HG03354 (cell line): ENCODE results near the gene LRRC43.
"Not testable (repeated sequence)": the region's sequence is repeated elsewhere in the genome, so short reads cannot be mapped to it uniquely, and the experiment has no call there.

ENCODE experiments used
- ATAC-seq: cut with Tn5 transposase; IDR thresholded peaks from one replicate; pipeline ENCODE4 v1.9.1; 2021; ENCODE audit warnings: mild to moderate bottlenecking; ENCODE audit not compliant: unreplicated experiment, poor library complexity, severe bottlenecking

The LRRC43 gene

GRCh38 chr12:122155705-122156104 lies 27.2 kb upstream of the LRRC43 start:
- no peak for ATAC-seq

DNA sequence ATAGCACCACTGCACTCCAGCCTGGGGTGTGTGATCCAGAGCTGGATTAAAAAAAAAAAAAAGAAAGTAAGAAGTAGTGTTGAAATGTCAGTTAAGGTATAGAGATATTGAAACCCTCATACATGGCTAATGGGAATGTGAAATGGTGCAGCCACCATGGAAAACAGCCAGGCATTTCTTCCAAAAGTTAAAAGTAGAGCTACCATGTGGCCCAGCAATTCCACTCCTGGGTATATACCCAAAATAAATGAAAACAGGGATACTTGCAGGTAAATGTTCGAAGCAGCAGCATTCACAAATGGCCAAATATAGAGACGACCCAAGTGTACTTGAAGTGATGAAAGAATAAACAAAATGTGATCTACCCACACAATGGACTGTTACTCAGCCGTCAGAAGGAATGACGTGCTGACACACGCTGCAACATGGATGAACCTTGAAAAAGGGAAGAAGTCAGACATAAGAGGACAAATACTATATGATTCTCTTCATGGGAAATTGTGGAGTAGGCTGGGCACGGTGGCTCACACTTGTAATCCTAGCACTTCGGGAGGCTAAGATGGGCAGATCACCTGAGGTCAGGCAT lies 24.1 kb upstream of the LRRC43 start:
- no peak for ATAC-seq

DNA sequence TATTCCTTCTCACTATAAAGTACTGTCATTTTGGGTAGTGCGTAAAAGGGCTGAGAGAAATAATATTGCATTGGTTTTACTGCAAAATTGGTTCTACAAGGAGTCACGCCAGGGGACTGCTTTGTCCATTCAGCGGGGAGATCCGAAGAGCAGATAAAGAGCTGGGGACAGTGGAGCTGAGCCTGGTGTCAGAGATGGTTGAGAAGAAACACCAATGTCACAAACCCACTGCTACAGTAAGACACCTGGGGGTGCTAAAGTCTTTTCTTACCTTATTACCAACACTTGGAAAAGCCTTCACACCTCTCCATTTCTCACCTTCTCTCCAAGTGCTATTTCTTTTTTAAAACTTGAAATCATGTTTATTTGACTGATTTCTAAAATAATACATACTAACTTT lies 23.0 kb upstream of the LRRC43 start:
- no peak for ATAC-seq

- no peak for ATAC-seq
Observed at GRCh38 chr12:122160761-122161160, 22.2 kb upstream of the LRRC43 start.

- ATAC-seq: no peak
Observed at GRCh38 chr12:122161682-122162081, 21.2 kb upstream of the LRRC43 start.

- ATAC-seq: no peak
Observed at GRCh38 chr12:122162976-122163375, 19.9 kb upstream of the LRRC43 start.

DNA sequence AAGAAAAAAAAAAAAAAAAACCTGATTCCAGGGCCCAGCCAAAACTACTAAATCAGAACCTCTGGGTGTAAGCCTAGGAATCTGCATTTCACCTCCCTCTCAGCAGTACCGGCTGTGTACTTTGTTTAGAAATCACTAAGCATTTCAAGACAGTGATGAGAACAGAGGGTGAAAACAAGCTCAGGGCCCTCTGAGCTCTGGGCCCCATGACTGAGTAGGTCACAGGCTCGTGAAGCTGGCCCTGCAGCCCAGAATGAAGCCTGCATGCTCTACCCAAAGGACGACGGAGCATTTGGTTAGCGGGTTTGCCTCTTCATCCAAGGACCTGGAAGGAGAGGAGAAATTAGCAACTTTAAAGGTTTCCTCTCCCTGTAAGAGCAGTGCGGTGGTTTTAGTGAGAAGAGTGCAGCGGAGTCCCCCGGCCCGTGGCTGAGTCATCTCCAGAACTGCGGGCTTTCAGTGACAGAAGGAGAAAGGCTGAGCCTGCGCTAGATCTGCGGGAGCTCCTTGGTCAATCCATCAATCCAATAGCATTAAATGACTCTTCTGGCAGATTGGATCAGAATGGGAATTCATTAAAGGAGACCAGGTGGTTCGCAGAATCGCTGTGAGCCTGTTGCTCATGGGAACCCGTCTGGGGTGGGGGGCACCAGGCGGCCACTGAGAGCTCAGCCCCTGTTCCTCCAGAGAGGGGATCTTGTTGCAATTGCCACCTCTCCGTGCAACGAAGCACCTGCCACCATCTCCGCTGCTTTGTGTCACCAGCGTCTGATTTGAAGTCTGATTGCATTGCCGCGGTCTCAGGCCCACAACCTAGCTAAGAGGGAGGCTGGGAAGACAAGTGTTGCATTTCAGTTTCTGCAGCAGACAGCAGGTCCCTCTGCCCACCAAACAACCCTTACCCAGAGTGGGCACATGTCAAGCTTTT lies 16.2 kb upstream of the LRRC43 start:
- no peak for ATAC-seq

GRCh38 chr12:122167356-122167925 lies 15.5 kb upstream of the LRRC43 start:
- no peak for ATAC-seq

DNA sequence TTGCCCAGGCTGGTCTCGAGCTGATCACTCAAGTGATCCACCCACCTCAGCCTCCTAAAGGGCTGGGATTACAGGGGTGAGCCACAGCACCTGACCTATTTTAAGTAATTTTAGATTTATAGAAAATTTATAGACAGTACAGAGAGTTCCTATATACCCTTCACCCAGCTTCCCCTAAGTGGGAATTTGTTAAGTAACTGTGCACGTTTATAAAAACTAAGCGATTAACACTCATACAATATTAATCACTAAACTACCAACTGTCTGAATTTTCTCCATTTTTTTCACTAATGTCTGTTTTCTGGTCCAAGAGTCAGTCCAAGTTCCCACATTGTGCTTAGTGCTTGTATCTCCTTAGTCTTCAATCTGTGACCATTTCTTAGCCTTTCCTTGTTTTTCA lies 14.4 kb upstream of the LRRC43 start:
- no peak for ATAC-seq

- no peak for ATAC-seq
Observed at GRCh38 chr12:122171399-122171798, 11.5 kb upstream of the LRRC43 start.

- no peak for ATAC-seq
Observed at GRCh38 chr12:122172262-122172939, 10.5 kb upstream of the LRRC43 start.

- no peak for ATAC-seq
Observed at GRCh38 chr12:122174155-122174845, 8.6 kb upstream of the LRRC43 start, which contains the start of gene IL31. TSS of gene IL31 (minus strand) at chr12:122174221. CDS start at chr12:122174172, 49 bp downstream.

DNA sequence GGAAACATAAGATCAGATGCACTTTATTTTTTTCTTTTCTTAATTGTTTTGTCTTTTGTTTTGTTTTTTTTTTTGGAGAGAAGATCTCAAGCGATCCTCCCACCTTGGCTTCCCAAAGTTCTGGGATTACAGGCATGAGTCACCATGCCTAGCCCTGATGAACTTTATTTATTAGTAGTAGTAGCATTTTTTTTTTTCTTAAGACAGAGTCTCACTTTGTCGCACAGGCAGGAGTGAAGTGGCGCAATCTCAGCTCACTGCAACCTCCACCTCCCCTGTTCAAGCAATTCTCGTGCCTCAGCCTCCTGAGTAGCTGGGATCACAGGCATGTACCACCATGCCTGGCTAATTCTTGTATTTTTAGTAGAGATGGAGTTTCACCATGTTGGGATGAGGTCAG lies 6.5 kb upstream of the LRRC43 start:
- ATAC-seq: not testable (repeated sequence)

- no peak for ATAC-seq
Observed at GRCh38 chr12:122183588-122183940, 641 bp downstream of the LRRC43 start.

- no peak for ATAC-seq
Observed at GRCh38 chr12:122184517-122184916, 1.6 kb downstream of the LRRC43 start.

DNA sequence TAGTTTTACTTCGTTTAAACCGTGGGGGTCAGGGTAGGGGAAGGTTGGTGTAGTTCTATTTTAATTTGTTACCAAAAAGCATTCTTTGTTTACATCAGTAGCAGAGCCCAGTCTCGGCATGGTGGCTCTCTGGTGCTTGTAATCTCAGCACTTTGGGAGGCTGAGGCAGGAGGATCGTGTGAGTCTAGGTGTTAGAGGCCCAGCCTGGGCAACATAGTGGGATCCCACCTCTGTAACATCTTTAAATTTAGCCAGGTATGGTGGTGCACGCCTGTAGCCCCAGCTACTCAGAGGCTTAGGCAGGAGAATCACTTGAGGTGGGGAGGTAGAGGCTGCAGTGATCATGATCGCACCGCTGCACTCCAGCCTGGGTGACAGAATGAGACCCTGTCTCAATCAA lies 2.2 kb downstream of the LRRC43 start:
- ATAC-seq: no peak

DNA sequence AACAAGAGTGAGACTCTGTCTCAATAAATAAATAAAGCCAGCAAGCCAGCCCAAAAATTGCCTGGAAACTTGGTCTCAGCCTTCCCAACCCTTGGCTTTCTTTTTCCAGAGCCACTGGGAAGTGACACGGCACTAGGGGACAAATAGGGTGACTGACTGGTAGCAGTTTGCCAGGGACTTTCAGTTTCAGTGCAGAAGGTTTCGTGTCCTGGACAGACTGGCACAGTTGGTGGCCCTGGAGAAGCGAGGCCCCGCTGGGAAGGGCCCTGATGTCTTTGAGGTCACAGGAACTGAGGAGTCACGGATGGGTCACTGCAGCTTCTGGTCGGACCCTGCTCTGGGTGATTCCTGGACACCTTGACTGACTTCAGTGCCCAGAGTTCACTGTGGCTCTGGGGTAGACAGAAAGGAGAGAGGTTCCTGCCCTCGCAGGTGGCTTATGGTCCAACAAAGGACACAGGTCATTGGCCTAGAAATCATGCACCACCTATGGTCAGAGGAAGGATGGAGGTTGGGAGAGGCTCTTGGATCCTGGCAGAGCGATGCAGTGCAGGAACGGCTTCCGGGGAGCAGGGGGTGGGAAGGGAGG lies 2.7 kb downstream of the LRRC43 start:
- no peak for ATAC-seq

GRCh38 chr12:122187466-122187865 lies 4.5 kb downstream of the LRRC43 start:
- no peak for ATAC-seq

DNA sequence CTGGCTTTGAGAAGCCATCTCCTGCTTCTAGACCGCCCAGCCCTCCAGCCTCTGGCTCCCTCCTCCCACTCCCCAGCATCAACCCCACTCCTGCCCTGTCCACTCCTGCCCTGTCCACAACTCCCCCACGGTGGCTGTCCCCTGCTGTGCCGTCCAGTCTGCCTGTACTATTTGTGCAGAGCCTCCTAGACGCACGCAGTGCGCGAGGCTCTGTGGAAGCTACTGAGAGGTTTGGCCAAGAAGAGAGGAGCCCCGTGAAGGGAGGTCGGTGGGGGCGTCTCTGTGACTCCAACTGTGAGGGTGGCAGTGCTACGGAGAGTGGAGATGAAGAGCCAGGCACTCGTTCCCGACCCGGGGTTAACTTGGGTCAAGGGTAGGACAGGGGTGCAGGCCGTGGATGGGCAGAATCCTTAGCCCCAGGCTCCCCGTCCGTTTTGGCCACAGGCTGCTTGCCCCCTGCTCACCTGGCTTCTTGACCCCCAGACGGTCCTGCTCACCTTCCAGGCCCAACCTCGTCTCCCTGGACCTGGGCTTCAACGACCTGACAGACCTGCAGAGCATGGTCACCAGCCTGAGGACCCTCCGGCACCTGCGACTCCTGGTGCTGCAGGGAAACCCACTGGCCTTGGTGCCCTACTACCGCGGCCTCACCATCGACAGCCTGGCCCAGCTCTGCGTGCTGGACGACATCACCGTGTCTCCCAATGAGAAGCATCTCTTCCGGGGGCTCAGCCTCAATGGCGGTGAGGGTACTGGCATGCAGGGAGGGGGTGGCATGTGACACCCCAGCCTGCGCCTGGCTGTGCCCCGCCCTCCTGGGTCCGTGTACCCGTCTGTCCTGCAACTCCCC lies 6.9 kb downstream of the LRRC43 start:
- no peak for ATAC-seq
